Testis (tissue), 3 donors: Measurements from ENCODE around the gene GPR137. TPM values are rescaled to one million over a fixed set of nuclear protein-coding genes. Genes with fewer than 3 reads are reported as not detected.

Source experiments
- DNase-seq: peaks from one replicate; pipeline ENCODE4 v3.0.0-alpha.2; 2019
- H3K27ac ChIP-seq, 2 donors: fragments of 200-600 bp; sonication (generic); one replicate each; pipeline ENCODE4 v1.5.1; 2019
- H3K27me3 ChIP-seq: fragments of 200-600 bp; sonication (generic); one replicate; pipeline ENCODE4 v1.5.1; 2019
- H3K36me3 ChIP-seq: fragments of 200-600 bp; sonication (generic); one replicate; pipeline ENCODE4 v1.5.1; 2017; ENCODE audit warnings: low read depth; ENCODE audit errors: missing control alignments
- H3K4me1 ChIP-seq: fragments of 200-600 bp; sonication (generic); one replicate; pipeline ENCODE4 v1.5.1; 2019
- H3K4me3 ChIP-seq, 2 donors: fragments of 200-600 bp; sonication (generic); one replicate each; pipeline ENCODE4 v1.5.1; 2017 to 2019
- H3K9me3 ChIP-seq: fragments of 200-600 bp; sonication (generic); one replicate; pipeline ENCODE4 v1.5.1; 2017
- CTCF ChIP-seq, 3 experiments: fragments of 450-650 bp in 2 of 3; fragments of 200-600 bp in 1 of 3; sonication (generic) in 1 of 3; IDR thresholded peaks; one replicate each; pipeline ENCODE4 v1.5.1; 2016 to 2019; ENCODE audit warnings: antibody characterized with exemption in 3 of 3, mild to moderate bottlenecking in 2 of 3, moderate library complexity in 1 of 3
- POLR2A ChIP-seq: fragments of 450-650 bp; IDR thresholded peaks from one replicate; pipeline ENCODE4 v1.6.1; 2017; ENCODE audit warnings: antibody characterized with exemption, mild to moderate bottlenecking, moderate library complexity
- WGBS, 2 donors: methylation state at CpG; one replicate each; pipeline ENCODE4 v1.1.5; 2018; 5-methylcytosine and 5-hydroxymethylcytosine counted together
- intact Hi-C: fragments of 100-400 bp; cut with DNase I; formaldehyde crosslinking; loops from one replicate; pipeline ENCODE4 v1.15.1; 2023; ENCODE audit warnings: low total_unique reads
- polyA plus RNA-seq: library from polyadenylated mRNA; stranded (reverse); fragments of 350-450 nt; fragmentation: Illumina TruSeq; extraction: RNeasy Lipid Tissue Mini Kit (QIAGEN cat#74804); gene quantifications from one replicate; pipeline ENCODE4 v1.2.3, GENCODE V29; 2014; ENCODE audit warnings: low read depth, low replicate concordance; ENCODE audit not compliant: insufficient read depth
- total RNA-seq, 2 donors: library from RNA; depleted of rRNA; stranded (reverse); fragments of >200 nt; gene quantifications; one replicate each; pipeline ENCODE4 v1.2.3, GENCODE V29; 2016

The GPR137 gene
- total and polyA plus RNA-seq, 3 donors from 2014 or later, result 204 to 390 (median 230) TPM

GRCh38 chr11:64299847-64300648 lies 14.4 kb downstream of the GPR137 start, which contains the start of gene CATSPERZ:
CATSPERZ (plus strand) TSS chr11:64300358; CDS start chr11:64300411, 53 bp downstream.
- H3K27me3 ChIP-seq, result no peaks in the 10 kb centered on the region
- 10 to 16% methylated on average over 43 to 54 of the region's 54 CpGs for WGBS, 2 donors
- peaks cover 26% of the 10 kb centered on the region for H3K4me1 ChIP-seq
- no peak for TF ChIP-seq CTCF (IDR thresholded peaks at IDR 0.05)
- no peak for TF ChIP-seq POLR2A
- intact Hi-C loops, result loop anchor here (10.0 kb wide), 1 partner anchor 95 kb away; the partner anchor contains the start of gene FERMT3
- DNase-seq, result no peak
- no peaks in the 10 kb centered on the region for H3K9me3 ChIP-seq
- no peaks in the 10 kb centered on the region for H3K36me3 ChIP-seq
- peak within 1 kb of the TSS; percentile 53 to 81 for H3K27ac ChIP-seq
- peak within 1 kb of the TSS; percentile 32 for H3K4me3 ChIP-seq

- H3K4me3 ChIP-seq, result no peak overlapping the region
- peaks cover 33% of the 10 kb centered on the region for H3K4me1 ChIP-seq
- TF ChIP-seq POLR2A, result no peak
- 71 to 85% methylated on average over 12 to 13 of the region's 13 CpGs for WGBS, 2 donors
- H3K36me3 ChIP-seq, result no peaks in the 10 kb centered on the region
- intact Hi-C loops, result no loop called here
- H3K9me3 ChIP-seq, result no peaks in the 10 kb centered on the region
- H3K27me3 ChIP-seq, result no peaks in the 10 kb centered on the region
- no peak for DNase-seq
- peak overlapping the region; percentile 76 to 95 for H3K27ac ChIP-seq
Observed at GRCh38 chr11:64303109-64304031, 17.7 kb downstream of the GPR137 start.

- Histone ChIP-seq H3K27me3 (no peaks in the 10 kb centered on the region), H3K4me1 (peaks cover 33% of the 10 kb centered on the region), H3K36me3 (no peaks in the 10 kb centered on the region), H3K27ac (peak overlapping the region; percentile 76 to 95), H3K9me3 (no peaks in the 10 kb centered on the region), H3K4me3 (peak overlapping the region; percentile 67 to 74)
- no peak for DNase-seq
- TF ChIP-seq CTCF (IDR thresholded peaks at IDR 0.05) (no peak), POLR2A (no peak)
- 47% methylated on average over 5 of the region's 5 CpGs; no CpG with 5 or more reads in 1 of the 2 donors for WGBS, 2 donors
- intact Hi-C loops, result no loop called here
Observed at GRCh38 chr11:64304032-64304315, 18.3 kb downstream of the GPR137 start.

GRCh38 chr11:64304316-64305072 lies 18.8 kb downstream of the GPR137 start:
- WGBS, 2 donors, result 1% methylated on average over 37 to 46 of the region's 46 CpGs
- no peaks in the 10 kb centered on the region for H3K36me3 ChIP-seq
- H3K27ac ChIP-seq, result peak overlapping the region; percentile 76 to 95
- DNase-seq, result peak; percentile 97
- peak overlapping the region; percentile 67 to 74 for H3K4me3 ChIP-seq
- peaks cover 27% of the 10 kb centered on the region for H3K4me1 ChIP-seq
- TF ChIP-seq CTCF (IDR thresholded peaks at IDR 0.05) (peak; percentile 80 to 90 (median 90)), POLR2A (no peak)
- H3K27me3 ChIP-seq, result no peaks in the 10 kb centered on the region
- no peaks in the 10 kb centered on the region for H3K9me3 ChIP-seq
- intact Hi-C loops, result no loop called here
